NCI-H1436 (cell line): ENCODE results near the gene RHOT2.

Source experiments
- DNase-seq: peaks from one replicate; lab custom pipeline; 2025; lab: John Stamatoyannopoulos, UW

RHOT2 gene

GRCh38 chr16:700684-701584 is 33.0 kb downstream of the RHOT2 start:
- no peak for DNase-seq

- DNase-seq: no peak
Measured at GRCh38 chr16:702341-702740, 34.4 kb downstream of the RHOT2 start.

- no peak for DNase-seq
Measured at GRCh38 chr16:703406-703805, 35.5 kb downstream of the RHOT2 start.

GRCh38 chr16:704047-704446 is 36.1 kb downstream of the RHOT2 start:
- DNase-seq: no peak

- no peak for DNase-seq
Measured at GRCh38 chr16:704552-705380, 36.8 kb downstream of the RHOT2 start.

GRCh38 chr16:705431-706188 is 37.7 kb downstream of the RHOT2 start, which contains the start of gene FBXL16:
Gene FBXL16 (minus strand): TSS chr16:705801. CDS start chr16:697405, 8,396 bp downstream.
- peak; percentile 79 for DNase-seq

- DNase-seq: peak; percentile 43
Measured at GRCh38 chr16:706189-707061, 38.5 kb downstream of the RHOT2 start.

GRCh38 chr16:707062-707538 is 39.2 kb downstream of the RHOT2 start:
- DNase-seq: no peak

GRCh38 chr16:708019-708418 is 40.1 kb downstream of the RHOT2 start:
- no peak for DNase-seq

GRCh38 chr16:708959-709358 is 41.0 kb downstream of the RHOT2 start:
- DNase-seq: no peak

- DNase-seq: peak; percentile 91
Measured at GRCh38 chr16:709566-710499, 41.9 kb downstream of the RHOT2 start.

GRCh38 chr16:710500-711075 is 42.7 kb downstream of the RHOT2 start:
- DNase-seq: no peak

GRCh38 chr16:711084-711483 is 43.2 kb downstream of the RHOT2 start:
- no peak for DNase-seq

- DNase-seq: peak; percentile 48
Measured at GRCh38 chr16:711548-712320, 43.8 kb downstream of the RHOT2 start.

GRCh38 chr16:712740-713250 is 44.9 kb downstream of the RHOT2 start:
- peak; percentile 38 for DNase-seq

- DNase-seq: no peak
Measured at GRCh38 chr16:714079-714478, 46.1 kb downstream of the RHOT2 start.

- DNase-seq: peak; percentile 83
Measured at GRCh38 chr16:714558-715476, 46.9 kb downstream of the RHOT2 start, which contains the start of gene METRN. Gene METRN (plus strand): TSS chr16:715118. CDS start chr16:715290, 172 bp downstream.
